Esophagus mucosa (tissue), 1 donor: ENCODE measurements around the gene TMEM8B. TPM values are rescaled to one million over a fixed set of nuclear protein-coding genes. Genes with fewer than 3 reads are reported as not detected.

ENCODE experiments used
- ATAC-seq: fragments of 200-7000 bp; cut with Tn5 transposase; one replicate; pipeline ENCODE4 v1.9.1; 2020
- total RNA-seq: library from RNA; stranded (reverse); gene quantifications from one replicate; pipeline ENCODE4 v1.2.4, GENCODE V29; 2023
- donor health status: DM: yes; HTN: yes; CAD: no.

The TMEM8B gene
- total RNA-seq, result 1.7 TPM

- peak; percentile 75 for ATAC-seq
These were observed at the start of gene TMEM8B for GRCh38 chr9:35829084-35829763. Gene TMEM8B (plus strand): TSS chr9:35829228. CDS start chr9:35829448, 220 bp downstream.

- no peak for ATAC-seq
These were observed 48.0 kb upstream of the TMEM8B start for GRCh38 chr9:35781066-35781465.

GRCh38 chr9:35783418-35783817 lies 45.6 kb upstream of the TMEM8B start:
- ATAC-seq, result no peak

- ATAC-seq, result no peak
These were observed 39.5 kb upstream of the TMEM8B start for GRCh38 chr9:35789541-35789940.

- no peak for ATAC-seq
These were observed 39.0 kb upstream of the TMEM8B start for GRCh38 chr9:35790025-35790384.

- ATAC-seq, result peak; percentile 81
These were observed 38.4 kb upstream of the TMEM8B start for GRCh38 chr9:35790385-35791296.

GRCh38 chr9:35791297-35791921 lies 37.6 kb upstream of the TMEM8B start, which contains the start of gene NPR2:
Gene NPR2 (plus strand): TSS chr9:35791591. CDS start chr9:35792409, 818 bp downstream.
- ATAC-seq, result no peak

- no peak for ATAC-seq
These were observed 36.8 kb upstream of the TMEM8B start for GRCh38 chr9:35792024-35792813.

GRCh38 chr9:35792826-35793225 lies 36.2 kb upstream of the TMEM8B start:
- no peak for ATAC-seq

GRCh38 chr9:35793461-35793860 lies 35.6 kb upstream of the TMEM8B start:
- ATAC-seq, result no peak

GRCh38 chr9:35795695-35796094 lies 33.3 kb upstream of the TMEM8B start:
- ATAC-seq, result no peak

- ATAC-seq, result no peak
These were observed 31.5 kb upstream of the TMEM8B start for GRCh38 chr9:35797311-35798109.

- peak; percentile 97 for ATAC-seq
These were observed 30.2 kb upstream of the TMEM8B start for GRCh38 chr9:35798658-35799374.

GRCh38 chr9:35800530-35800929 lies 28.5 kb upstream of the TMEM8B start:
- ATAC-seq, result no peak

GRCh38 chr9:35801328-35802128 lies 27.5 kb upstream of the TMEM8B start:
- no peak for ATAC-seq

GRCh38 chr9:35806101-35806500 lies 22.9 kb upstream of the TMEM8B start:
- ATAC-seq, result no peak

GRCh38 chr9:35808433-35808832 lies 20.6 kb upstream of the TMEM8B start:
- ATAC-seq, result no peak

GRCh38 chr9:35810122-35810521 lies 18.9 kb upstream of the TMEM8B start:
- ATAC-seq, result no peak

- no peak for ATAC-seq
These were observed 17.5 kb upstream of the TMEM8B start for GRCh38 chr9:35811381-35812024.
